Measurements from ENCODE around the gene MYOZ3.

DNA sequence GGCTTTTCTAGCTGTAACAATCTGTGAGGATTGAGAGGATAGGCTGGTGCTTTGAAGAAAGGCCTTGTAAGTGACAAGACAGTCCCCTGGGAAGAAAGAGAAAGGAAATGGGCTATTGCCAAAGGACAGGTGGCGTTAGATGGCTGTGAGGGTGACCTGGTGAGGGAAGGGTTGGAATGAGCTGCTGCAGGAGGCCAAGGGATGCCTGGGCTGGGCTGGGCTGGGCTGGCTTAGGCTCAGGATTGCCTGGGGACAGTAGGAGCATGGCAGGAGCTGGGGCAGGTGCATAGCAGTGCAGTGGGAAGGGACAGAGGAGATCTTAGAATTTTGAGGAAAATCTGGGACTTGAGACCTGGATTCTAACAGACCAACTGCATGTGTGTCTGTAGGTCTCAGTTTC, 9.7 kb upstream of the MYOZ3 start:
- no peak for TF ChIP-seq CTCF (IDR thresholded peaks at IDR 0.05)
- no peak for TF ChIP-seq POLR2AphosphoS5 (IDR thresholded peaks at IDR 0.05; ENCODE audit: low read depth, low read length)
- TF ChIP-seq SIN3A (IDR thresholded peaks at IDR 0.05; ENCODE audit: borderline replicate concordance, insufficient read depth, low read depth, low read length): no peak
- TF ChIP-seq, protein P1, sequence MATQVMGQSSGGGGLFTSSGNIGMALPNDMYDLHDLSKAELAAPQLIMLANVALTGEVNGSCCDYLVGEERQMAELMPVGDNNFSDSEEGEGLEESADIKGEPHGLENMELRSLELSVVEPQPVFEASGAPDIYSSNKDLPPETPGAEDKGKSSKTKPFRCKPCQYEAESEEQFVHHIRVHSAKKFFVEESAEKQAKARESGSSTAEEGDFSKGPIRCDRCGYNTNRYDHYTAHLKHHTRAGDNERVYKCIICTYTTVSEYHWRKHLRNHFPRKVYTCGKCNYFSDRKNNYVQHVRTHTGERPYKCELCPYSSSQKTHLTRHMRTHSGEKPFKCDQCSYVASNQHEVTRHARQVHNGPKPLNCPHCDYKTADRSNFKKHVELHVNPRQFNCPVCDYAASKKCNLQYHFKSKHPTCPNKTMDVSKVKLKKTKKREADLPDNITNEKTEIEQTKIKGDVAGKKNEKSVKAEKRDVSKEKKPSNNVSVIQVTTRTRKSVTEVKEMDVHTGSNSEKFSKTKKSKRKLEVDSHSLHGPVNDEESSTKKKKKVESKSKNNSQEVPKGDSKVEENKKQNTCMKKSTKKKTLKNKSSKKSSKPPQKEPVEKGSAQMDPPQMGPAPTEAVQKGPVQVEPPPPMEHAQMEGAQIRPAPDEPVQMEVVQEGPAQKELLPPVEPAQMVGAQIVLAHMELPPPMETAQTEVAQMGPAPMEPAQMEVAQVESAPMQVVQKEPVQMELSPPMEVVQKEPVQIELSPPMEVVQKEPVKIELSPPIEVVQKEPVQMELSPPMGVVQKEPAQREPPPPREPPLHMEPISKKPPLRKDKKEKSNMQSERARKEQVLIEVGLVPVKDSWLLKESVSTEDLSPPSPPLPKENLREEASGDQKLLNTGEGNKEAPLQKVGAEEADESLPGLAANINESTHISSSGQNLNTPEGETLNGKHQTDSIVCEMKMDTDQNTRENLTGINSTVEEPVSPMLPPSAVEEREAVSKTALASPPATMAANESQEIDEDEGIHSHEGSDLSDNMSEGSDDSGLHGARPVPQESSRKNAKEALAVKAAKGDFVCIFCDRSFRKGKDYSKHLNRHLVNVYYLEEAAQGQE (IDR thresholded peaks at IDR 0.05; ENCODE audit: insufficient read depth in 1 of 2, low read depth in 2 of 2, low read length in 1 of 2): no peak
- TF ChIP-seq TCF7L2 (IDR thresholded peaks at IDR 0.05; ENCODE audit: low read depth, low read length): no peak
